H1 (cell line): ENCODE results near the gene LEFTY2. TPM values are rescaled to one million over a fixed set of nuclear protein-coding genes. Genes with fewer than 3 reads are reported as not detected.

Experiments used
- CEBPB ChIP-seq: IDR thresholded peaks from 2 replicates; pipeline ENCODE4 v1.6.1; 2012; ENCODE audit warnings: low read depth, low read length
- MAFK ChIP-seq: IDR thresholded peaks from 2 replicates; pipeline ENCODE4 v1.6.1; 2012; ENCODE audit warnings: low read depth, mild to moderate bottlenecking, improper control_type of control experiment, low read length
- POLR2A ChIP-seq, 2 experiments: IDR thresholded peaks; 1 replicate in 1 of 2; 2 replicates in 1 of 2; pipeline ENCODE4 v1.6.1; 2011; ENCODE audit warnings: low read depth in 2 of 2, low read length in 2 of 2, mild to moderate bottlenecking in 2 of 2; ENCODE audit errors: control extremely low read depth in 1 of 2
- polyA plus RNA-seq, 7 experiments: library from polyadenylated mRNA; depleted of rRNA in 3 of 7; stranded (reverse) in 5 of 7; unstranded in 2 of 7; fragments of >200 nt in 5 of 7; fragments of 200-250 nt in 2 of 7; gene quantifications; 1 replicate in 5 of 7; 2 replicates in 1 of 7; 4 replicates in 1 of 7; pipeline versions ENCODE4 v1.2.1 to v1.2.3, GENCODE V29; 2011 to 2013; ENCODE audit warnings: missing spikeins in 2 of 7, mixed read lengths in 2 of 7
- total RNA-seq: library from RNA; stranded (reverse); fragmentation: NEBNext Ultra II Directional; extraction: Animal tissue kit (Norgen Biotek cat#: 25700); gene quantifications from 2 replicates; pipeline ENCODE4 v1.2.1, GENCODE V29; 2021

The LEFTY2 gene
- total and polyA plus RNA-seq, 2 of the 8 experiments (the other 6 are each of a cell fraction or from before 2014, with no cell fraction given), result 2.6 to 4.3 TPM

DNA sequence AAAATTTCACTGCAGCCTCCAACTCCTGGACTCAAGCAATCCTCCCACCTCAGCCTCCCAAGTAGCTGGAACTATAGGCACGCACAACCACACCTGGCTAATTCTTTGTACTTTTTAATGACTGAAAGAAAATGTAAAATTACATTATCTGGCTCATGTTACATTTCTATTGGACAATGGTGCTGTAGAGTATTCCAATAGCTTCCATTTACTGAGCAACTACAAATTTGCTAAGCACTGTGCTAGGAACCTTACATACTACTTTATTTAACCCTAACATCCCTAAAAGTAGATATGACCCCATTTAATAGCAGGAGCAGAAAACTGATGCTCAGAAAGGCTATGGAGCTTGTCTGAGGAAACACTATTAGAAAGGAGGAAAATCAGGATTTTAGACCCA is 38.4 kb upstream of the LEFTY2 start (continued):
- TF ChIP-seq MAFK (no peak), POLR2A (IDR thresholded peaks at IDR 0.05; ENCODE audit: control extremely low read depth in 1 of 2, low read depth in 2 of 2, low read length in 2 of 2) (no peak), CEBPB (no peak)
- TF ChIP-seq, all 59 proteins: peak for 0
